Esophagus (tissue), 2 donors: ENCODE data around the gene EXD3. TPM values are rescaled to one million over a fixed set of nuclear protein-coding genes. Genes with fewer than 3 reads are reported as not detected.
"Not testable (repeated sequence)": the region's sequence is repeated elsewhere in the genome, so short reads cannot be mapped to it uniquely, and the experiment has no call there.

ENCODE experiments used
- H3K27ac ChIP-seq, 2 donors: one replicate each; pipeline ENCODE4 v1.5.1; 2013; ENCODE audit warnings: low read depth in 2 of 2, mild to moderate bottlenecking in 2 of 2, inconsistent platforms in 1 of 2, low read length in 1 of 2, moderate library complexity in 1 of 2
- H3K27me3 ChIP-seq, 2 donors: one replicate each; pipeline ENCODE4 v1.6.1; 2013; ENCODE audit warnings: low read length in 2 of 2, control low read depth in 1 of 2, mild to moderate bottlenecking in 1 of 2; ENCODE audit not compliant: insufficient read depth in 2 of 2, control insufficient read depth in 1 of 2
- H3K36me3 ChIP-seq, 2 donors: one replicate each; pipeline ENCODE4 v1.6.1; 2013; ENCODE audit warnings: low read length in 1 of 2; ENCODE audit not compliant: control insufficient read depth in 2 of 2, insufficient read depth in 2 of 2
- H3K4me1 ChIP-seq, 2 donors: one replicate each; pipeline ENCODE4 v1.6.1; 2013; ENCODE audit warnings: low read length in 1 of 2; ENCODE audit not compliant: control insufficient read depth in 2 of 2, insufficient read depth in 2 of 2
- H3K4me3 ChIP-seq, 2 donors: one replicate each; pipeline ENCODE4 v1.5.1; 2013; ENCODE audit warnings: low read length in 2 of 2, mild to moderate bottlenecking in 2 of 2, low read depth in 1 of 2, moderate library complexity in 1 of 2
- H3K9me3 ChIP-seq, 2 donors: one replicate each; pipeline ENCODE4 v1.6.1; 2013; ENCODE audit warnings: mild to moderate bottlenecking in 2 of 2, low read depth in 1 of 2, low read length in 1 of 2, moderate library complexity in 1 of 2; ENCODE audit not compliant: control insufficient read depth in 2 of 2, insufficient read depth in 1 of 2
- WGBS, 2 donors: extraction: QIAGEN DNeasy Blood & Tissue Kit; methylation state at CpG; one replicate each; pipeline ENCODE4 v1.1.7; 2013; 5-methylcytosine and 5-hydroxymethylcytosine counted together
- polyA plus RNA-seq, 2 donors: library from polyadenylated mRNA; stranded (reverse); fragments of 200-250 nt; gene quantifications; one replicate each; pipeline ENCODE4 v1.2.3, GENCODE V29; 2013
- donor health status: healthy with polysubstance abuse.
- donor health status: Bipolar disorder and iron deficiency.

The EXD3 gene
- polyA plus RNA-seq, 2 donors, result 9.7 to 20.8 TPM

GRCh38 chr9:137411645-137412380 is 11.1 kb downstream of the EXD3 start:
- peak overlapping the region; percentile 34 to 81 for H3K27ac ChIP-seq
- WGBS, 2 donors, result 28 to 39% methylated on average over 16 to 28 of the region's 30 CpGs
- peaks cover 7 to 13% of the 10 kb centered on the region in 2 donors for H3K4me1 ChIP-seq
- H3K36me3 ChIP-seq, result no peaks in the 10 kb centered on the region
- H3K9me3 ChIP-seq, result no peaks in the 10 kb centered on the region
- no peaks in the 10 kb centered on the region for H3K27me3 ChIP-seq
- H3K4me3 ChIP-seq, result no peak overlapping the region

GRCh38 chr9:137411260-137411644 is 11.7 kb downstream of the EXD3 start:
- H3K4me1 ChIP-seq, result peaks cover 7 to 16% of the 10 kb centered on the region in 2 donors
- H3K9me3 ChIP-seq, result no peaks in the 10 kb centered on the region
- no peak overlapping the region for H3K4me3 ChIP-seq
- peak overlapping the region; percentile 28 to 39 for H3K27ac ChIP-seq
- WGBS, 2 donors, result 34 to 44% methylated on average over 16 to 17 of the region's 17 CpGs
- H3K36me3 ChIP-seq, result no peaks in the 10 kb centered on the region
- H3K27me3 ChIP-seq, result no peaks in the 10 kb centered on the region

- no peaks in the 10 kb centered on the region for H3K9me3 ChIP-seq
- H3K27ac ChIP-seq, result peak overlapping the region in 1 of 2 donors; percentile 39
- H3K36me3 ChIP-seq, result no peaks in the 10 kb centered on the region
- no peak overlapping the region for H3K4me3 ChIP-seq
- H3K4me1 ChIP-seq, result peaks cover 7 to 17% of the 10 kb centered on the region in 2 donors
- WGBS, 2 donors, result 78 to 82% methylated on average over 15 of the region's 15 CpGs
- H3K27me3 ChIP-seq, result no peaks in the 10 kb centered on the region
These were observed 12.1 kb downstream of the EXD3 start for GRCh38 chr9:137410891-137411249.

- H3K27ac ChIP-seq, H3K27me3 ChIP-seq, H3K9me3 ChIP-seq, H3K4me3 ChIP-seq, H3K36me3 ChIP-seq: not testable (repeated sequence)
- peaks cover 7 to 17% of the 10 kb centered on the region in 2 donors for H3K4me1 ChIP-seq
- WGBS, 2 donors, result 72 to 74% methylated on average over 18 of the region's 18 CpGs
These were observed 12.6 kb downstream of the EXD3 start for GRCh38 chr9:137410236-137410890.

GRCh38 chr9:137409515-137409914 is 13.4 kb downstream of the EXD3 start:
- 92 to 94% methylated on average over 11 of the region's 11 CpGs for WGBS, 2 donors
- Histone ChIP-seq H3K36me3 (no peaks in the 10 kb centered on the region), H3K9me3 (no peaks in the 10 kb centered on the region), H3K27ac (no peak overlapping the region), H3K4me3 (no peak overlapping the region), H3K27me3 (no peaks in the 10 kb centered on the region), H3K4me1 (peaks cover 7 to 17% of the 10 kb centered on the region in 2 donors)

GRCh38 chr9:137408651-137409405 is 14.1 kb downstream of the EXD3 start:
- peaks cover 7 to 17% of the 10 kb centered on the region in 2 donors for H3K4me1 ChIP-seq

GRCh38 chr9:137407590-137408300 is 15.2 kb downstream of the EXD3 start:
- Histone ChIP-seq H3K9me3 (no peaks in the 10 kb centered on the region), H3K27ac (no peak overlapping the region), H3K4me3 (peak overlapping the region in 1 of 2 donors; percentile 38), H3K36me3 (no peaks in the 10 kb centered on the region), H3K4me1 (peaks cover 7 to 17% of the 10 kb centered on the region in 2 donors), H3K27me3 (no peaks in the 10 kb centered on the region)
- WGBS, 2 donors, result 47 to 55% methylated on average over 29 to 31 of the region's 31 CpGs

More at GRCh38 chr9:137408651-137409405, 14.1 kb downstream of the EXD3 start:
- H3K4me3 ChIP-seq, result no peak overlapping the region
- no peaks in the 10 kb centered on the region for H3K9me3 ChIP-seq
- 92 to 94% methylated on average over 24 of the region's 24 CpGs for WGBS, 2 donors
- H3K27ac ChIP-seq, result no peak overlapping the region
- H3K36me3 ChIP-seq, result no peaks in the 10 kb centered on the region
- no peaks in the 10 kb centered on the region for H3K27me3 ChIP-seq

- Histone ChIP-seq H3K27ac (no peak overlapping the region), H3K4me1 (peaks cover 7 to 17% of the 10 kb centered on the region in 2 donors), H3K36me3 (no peaks in the 10 kb centered on the region), H3K27me3 (no peaks in the 10 kb centered on the region), H3K9me3 (no peaks in the 10 kb centered on the region), H3K4me3 (peak overlapping the region; percentile 8 to 38)
- WGBS, 2 donors, result 3 to 4% methylated on average over 60 to 63 of the region's 63 CpGs
These were observed 15.9 kb downstream of the EXD3 start for GRCh38 chr9:137406876-137407589.
